ENCODE results near the gene SYCE3. TPM values are rescaled to one million over a fixed set of nuclear protein-coding genes. Genes with fewer than 3 reads are reported as not detected.

The SYCE3 gene
- total RNA-seq, 1 experiment from 2014 or later: not detected

DNA sequence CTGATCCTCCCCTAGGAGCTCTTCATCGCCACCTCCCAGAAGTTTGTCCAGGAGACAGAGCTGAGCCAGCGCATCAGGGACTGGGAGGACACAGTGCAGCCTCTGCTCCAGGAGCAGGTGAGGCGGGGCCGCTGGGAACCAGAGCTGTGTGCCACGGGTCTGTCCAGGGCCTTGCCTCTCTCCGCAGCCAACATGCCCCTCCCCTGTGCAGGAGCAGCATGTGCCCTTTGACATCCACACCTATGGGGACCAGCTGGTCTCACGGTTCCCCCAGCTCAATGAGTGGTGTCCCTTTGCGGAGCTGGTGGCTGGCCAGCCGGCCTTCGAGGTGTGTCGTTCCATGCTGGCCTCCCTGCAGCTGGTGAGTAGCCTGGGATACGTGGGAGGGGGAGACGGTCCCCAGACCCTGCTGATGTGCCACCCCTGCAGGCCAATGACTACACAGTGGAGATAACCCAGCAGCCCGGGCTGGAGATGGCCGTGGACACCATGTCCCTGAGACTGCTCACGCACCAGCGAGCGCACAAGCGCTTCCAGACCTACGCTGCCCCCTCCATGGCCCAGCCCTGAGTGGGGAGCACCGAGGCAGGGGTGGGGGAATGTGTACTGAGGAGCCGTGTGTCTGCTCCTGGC is 39.8 kb downstream of the SYCE3 start:
- TF ChIP-seq, protein P1, sequence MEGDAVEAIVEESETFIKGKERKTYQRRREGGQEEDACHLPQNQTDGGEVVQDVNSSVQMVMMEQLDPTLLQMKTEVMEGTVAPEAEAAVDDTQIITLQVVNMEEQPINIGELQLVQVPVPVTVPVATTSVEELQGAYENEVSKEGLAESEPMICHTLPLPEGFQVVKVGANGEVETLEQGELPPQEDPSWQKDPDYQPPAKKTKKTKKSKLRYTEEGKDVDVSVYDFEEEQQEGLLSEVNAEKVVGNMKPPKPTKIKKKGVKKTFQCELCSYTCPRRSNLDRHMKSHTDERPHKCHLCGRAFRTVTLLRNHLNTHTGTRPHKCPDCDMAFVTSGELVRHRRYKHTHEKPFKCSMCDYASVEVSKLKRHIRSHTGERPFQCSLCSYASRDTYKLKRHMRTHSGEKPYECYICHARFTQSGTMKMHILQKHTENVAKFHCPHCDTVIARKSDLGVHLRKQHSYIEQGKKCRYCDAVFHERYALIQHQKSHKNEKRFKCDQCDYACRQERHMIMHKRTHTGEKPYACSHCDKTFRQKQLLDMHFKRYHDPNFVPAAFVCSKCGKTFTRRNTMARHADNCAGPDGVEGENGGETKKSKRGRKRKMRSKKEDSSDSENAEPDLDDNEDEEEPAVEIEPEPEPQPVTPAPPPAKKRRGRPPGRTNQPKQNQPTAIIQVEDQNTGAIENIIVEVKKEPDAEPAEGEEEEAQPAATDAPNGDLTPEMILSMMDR (conservative IDR thresholded peaks at IDR 0.05; ENCODE audit: low read depth, low read length): no peak
- TF ChIP-seq EZH2 (IDR thresholded peaks at IDR 0.05; ENCODE audit: borderline replicate concordance, low read depth, low read length, poor library complexity, severe bottlenecking): no peak
- Histone ChIP-seq H3K4me1 (ENCODE audit: insufficient read depth, low read length, poor library complexity, severe bottlenecking) (peaks cover 14% of the 10 kb centered on the region), H3K4me3 (ENCODE audit: low read depth, low read length, poor library complexity, severe bottlenecking) (no peak overlapping the region), H3K9me3 (ENCODE audit: low read depth, low read length, poor library complexity, severe bottlenecking) (no peaks in the 10 kb centered on the region), H3K27ac (ENCODE audit: low read depth, low read length, poor library complexity, severe bottlenecking) (no peak overlapping the region), H3K36me3 (ENCODE audit: insufficient read depth, low read length, poor library complexity, severe bottlenecking) (peaks cover 57% of the 10 kb centered on the region), H3K27me3 (replicated peaks; ENCODE audit: insufficient read depth, low read depth, low read length, poor library complexity) (no peaks in the 10 kb centered on the region)
- BruUV-seq (replicated peaks): TSS peak; percentile 20
- ChIA-PET POLR2A (ENCODE audit: low non-redundant PET) (no interaction called here), CTCF (no interaction called here)
- DNase-seq (ENCODE audit: low spot score): no peak
- intact Hi-C loops (cut with micrococcal nuclease; ENCODE audit: unreplicated experiment): no loop called here

DNA sequence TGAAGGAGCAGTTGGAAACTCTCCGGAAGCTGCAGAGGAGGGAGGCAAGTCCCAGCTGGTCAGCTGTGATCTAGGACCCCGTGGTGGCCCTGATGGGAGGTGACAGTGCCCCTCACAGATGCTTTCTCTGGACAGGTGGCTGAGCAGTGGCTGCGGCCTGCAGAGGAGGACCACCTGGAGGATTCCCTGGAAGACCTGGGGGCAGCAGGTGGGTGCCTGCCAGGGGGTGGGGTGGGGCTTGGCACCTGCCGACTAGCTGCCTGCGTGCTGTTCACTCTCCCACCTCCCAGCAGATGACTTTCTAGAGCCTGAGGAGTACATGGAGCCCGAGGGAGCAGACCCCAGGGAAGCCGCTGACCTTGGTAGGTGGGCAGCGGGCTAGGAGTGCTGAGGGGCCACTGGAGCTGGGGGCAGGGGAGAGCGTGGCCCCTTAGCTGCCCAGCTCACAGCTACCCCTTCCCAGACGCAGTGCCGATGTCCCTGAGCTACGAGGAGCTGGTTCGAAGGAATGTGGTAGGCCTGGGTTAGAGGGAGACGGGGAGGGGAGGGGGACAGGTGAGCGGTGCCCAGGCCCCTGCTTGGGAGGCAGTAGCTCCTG is 40.4 kb downstream of the SYCE3 start:
- no peaks in the 10 kb centered on the region for H3K9me3 ChIP-seq (ENCODE audit: low read depth, low read length, poor library complexity, severe bottlenecking)
- no TSS peak for BruUV-seq (replicated peaks)
- POLR2A ChIA-PET (ENCODE audit: low non-redundant PET): interaction anchor here (0.6 kb wide), 1 partner anchor 14 kb away, joined by 4 read pairs; the partner anchor contains the start of genes LMF2 and NCAPH2
- H3K4me1 ChIP-seq (ENCODE audit: insufficient read depth, low read length, poor library complexity, severe bottlenecking): peaks cover 14% of the 10 kb centered on the region
- intact Hi-C loops (cut with micrococcal nuclease; ENCODE audit: unreplicated experiment): no loop called here
- no peaks in the 10 kb centered on the region for H3K27me3 ChIP-seq (replicated peaks; ENCODE audit: insufficient read depth, low read depth, low read length, poor library complexity)
- H3K27ac ChIP-seq (ENCODE audit: low read depth, low read length, poor library complexity, severe bottlenecking): no peak overlapping the region
- peaks cover 63% of the 10 kb centered on the region for H3K36me3 ChIP-seq (ENCODE audit: insufficient read depth, low read length, poor library complexity, severe bottlenecking)
- CTCF ChIA-PET: no interaction called here
- H3K4me3 ChIP-seq (ENCODE audit: low read depth, low read length, poor library complexity, severe bottlenecking): no peak overlapping the region
- TF ChIP-seq, protein P1 (conservative IDR thresholded peaks at IDR 0.05; ENCODE audit: low read depth, low read length): no peak
- TF ChIP-seq EZH2 (IDR thresholded peaks at IDR 0.05; ENCODE audit: borderline replicate concordance, low read depth, low read length, poor library complexity, severe bottlenecking): no peak
- DNase-seq (ENCODE audit: low spot score): no peak

DNA sequence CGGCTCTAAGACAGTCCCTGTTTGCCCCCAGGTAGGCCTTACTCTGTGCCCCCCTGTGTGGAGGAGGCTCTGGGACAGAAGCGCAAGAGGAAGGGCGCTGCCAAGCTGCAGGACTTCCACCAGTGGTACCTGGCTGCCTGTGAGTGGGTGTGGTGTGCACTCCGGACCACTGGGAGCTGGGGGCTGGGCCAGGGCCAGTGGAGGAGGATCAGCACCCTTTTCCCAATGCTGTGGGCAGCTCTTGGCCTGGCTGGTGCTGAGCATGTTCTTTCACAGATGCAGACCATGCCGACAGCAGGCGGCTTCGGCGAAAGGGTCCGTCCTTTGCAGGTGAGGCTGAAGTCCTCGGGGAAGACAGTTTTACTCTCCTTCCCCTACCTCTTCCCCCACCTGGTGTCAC is 41.0 kb downstream of the SYCE3 start:
- no peak overlapping the region for H3K27ac ChIP-seq (ENCODE audit: low read depth, low read length, poor library complexity, severe bottlenecking)
- TF ChIP-seq, protein P1 (conservative IDR thresholded peaks at IDR 0.05; ENCODE audit: low read depth, low read length): no peak
- no peak for TF ChIP-seq EZH2 (IDR thresholded peaks at IDR 0.05; ENCODE audit: borderline replicate concordance, low read depth, low read length, poor library complexity, severe bottlenecking)
- H3K4me1 ChIP-seq (ENCODE audit: insufficient read depth, low read length, poor library complexity, severe bottlenecking): peaks cover 12% of the 10 kb centered on the region
- DNase-seq (ENCODE audit: low spot score): no peak
- H3K36me3 ChIP-seq (ENCODE audit: insufficient read depth, low read length, poor library complexity, severe bottlenecking): peaks cover 69% of the 10 kb centered on the region
- no peak overlapping the region for H3K4me3 ChIP-seq (ENCODE audit: low read depth, low read length, poor library complexity, severe bottlenecking)
- CTCF ChIA-PET: no interaction called here
- POLR2A ChIA-PET (ENCODE audit: low non-redundant PET): no interaction called here
- intact Hi-C loops (cut with micrococcal nuclease; ENCODE audit: unreplicated experiment): no loop called here
- BruUV-seq (replicated peaks): no TSS peak
- H3K27me3 ChIP-seq (replicated peaks; ENCODE audit: insufficient read depth, low read depth, low read length, poor library complexity): no peaks in the 10 kb centered on the region
- no peaks in the 10 kb centered on the region for H3K9me3 ChIP-seq (ENCODE audit: low read depth, low read length, poor library complexity, severe bottlenecking)
